Neural crest cell (in vitro differentiated cells): ENCODE results near the gene WWOX. TPM values are rescaled to one million over a fixed set of nuclear protein-coding genes. Genes with fewer than 3 reads are reported as not detected.

ENCODE experiments used
- DNase-seq: peaks from one replicate; pipeline ENCODE4 v3.0.0; 2021; ENCODE audit warnings: low read depth, mixed read lengths, low spot score
- H3K27ac Mint-ChIP-seq: one replicate; pipeline ENCODE4 v1.8.0; 2021; ENCODE audit warnings: mild to moderate bottlenecking, mixed read lengths; ENCODE audit not compliant: unreplicated experiment
- H3K27me3 Mint-ChIP-seq: 2 replicates; pipeline ENCODE4 v1.8.0; 2021; ENCODE audit warnings: low read depth, mild to moderate bottlenecking, mixed read lengths
- H3K36me3 Mint-ChIP-seq: 2 replicates; pipeline ENCODE4 v1.8.0; 2021; ENCODE audit warnings: low read depth, mild to moderate bottlenecking, mixed read lengths
- H3K4me1 Mint-ChIP-seq: 2 replicates; pipeline ENCODE4 v1.8.0; 2021; ENCODE audit warnings: mixed read lengths
- H3K4me3 Mint-ChIP-seq: one replicate; pipeline ENCODE4 v1.8.0; 2021; ENCODE audit warnings: mild to moderate bottlenecking, mixed read lengths
- H3K9me3 Mint-ChIP-seq: 2 replicates; pipeline ENCODE4 v1.8.0; 2021; ENCODE audit warnings: mixed read lengths
- total RNA-seq: library from RNA; stranded (reverse); gene quantifications from 2 replicates; pipeline ENCODE4 v1.2.1, GENCODE V29; 2021
- TF ChIP-seq, protein P1 (sequence below): fragments of 200-600 bp; sonication (generic); conservative IDR thresholded peaks from 2 replicates; pipeline ENCODE4 v1.5.0; 2021; ENCODE audit warnings: antibody characterized with exemption, mild to moderate bottlenecking

WWOX gene
- total RNA-seq, 1 donor from 2014 or later, result 30.5 TPM

DNA sequence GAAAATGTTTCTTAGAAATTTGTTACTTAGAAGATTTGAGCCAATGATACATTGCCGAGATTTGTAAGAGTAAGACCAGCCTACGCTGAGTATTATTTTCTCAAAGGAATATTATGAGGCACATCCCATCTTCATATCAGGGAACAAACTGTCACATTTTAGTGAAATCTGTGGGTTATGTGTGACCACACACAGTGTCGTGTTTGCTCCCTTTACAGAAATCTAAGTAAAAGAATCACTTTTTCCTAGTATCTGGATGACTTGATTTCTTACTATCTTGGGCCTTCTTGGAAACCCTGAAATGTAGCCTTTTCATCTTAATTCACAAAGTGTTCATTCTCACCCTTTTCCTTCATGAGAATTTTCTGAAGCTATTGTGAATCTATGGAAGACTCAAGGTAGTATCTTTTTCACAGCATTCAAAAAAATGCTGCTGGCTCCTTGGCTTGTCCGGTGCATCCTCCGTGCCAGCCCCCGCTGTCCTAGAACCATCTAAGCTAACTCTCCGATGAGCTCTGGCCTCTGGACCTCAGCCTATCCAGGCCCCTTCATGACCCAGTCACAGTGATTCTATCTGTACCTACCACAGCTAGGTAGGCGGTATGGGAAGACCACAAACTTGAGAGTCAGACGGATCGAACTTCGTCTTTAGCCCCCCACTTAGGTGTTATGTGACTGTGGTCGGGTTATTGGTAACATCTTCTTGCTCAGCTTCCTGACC lies 976.8 kb downstream of the WWOX start:
- Mint-ChIP-seq H3K4me1 (no peaks in the 10 kb centered on the region), H3K36me3 (no peaks in the 10 kb centered on the region), H3K9me3 (no peaks in the 10 kb centered on the region), H3K27me3 (no peaks in the 10 kb centered on the region), H3K4me3 (no peak overlapping the region), H3K27ac (no peak overlapping the region)
- TF ChIP-seq, protein P1, sequence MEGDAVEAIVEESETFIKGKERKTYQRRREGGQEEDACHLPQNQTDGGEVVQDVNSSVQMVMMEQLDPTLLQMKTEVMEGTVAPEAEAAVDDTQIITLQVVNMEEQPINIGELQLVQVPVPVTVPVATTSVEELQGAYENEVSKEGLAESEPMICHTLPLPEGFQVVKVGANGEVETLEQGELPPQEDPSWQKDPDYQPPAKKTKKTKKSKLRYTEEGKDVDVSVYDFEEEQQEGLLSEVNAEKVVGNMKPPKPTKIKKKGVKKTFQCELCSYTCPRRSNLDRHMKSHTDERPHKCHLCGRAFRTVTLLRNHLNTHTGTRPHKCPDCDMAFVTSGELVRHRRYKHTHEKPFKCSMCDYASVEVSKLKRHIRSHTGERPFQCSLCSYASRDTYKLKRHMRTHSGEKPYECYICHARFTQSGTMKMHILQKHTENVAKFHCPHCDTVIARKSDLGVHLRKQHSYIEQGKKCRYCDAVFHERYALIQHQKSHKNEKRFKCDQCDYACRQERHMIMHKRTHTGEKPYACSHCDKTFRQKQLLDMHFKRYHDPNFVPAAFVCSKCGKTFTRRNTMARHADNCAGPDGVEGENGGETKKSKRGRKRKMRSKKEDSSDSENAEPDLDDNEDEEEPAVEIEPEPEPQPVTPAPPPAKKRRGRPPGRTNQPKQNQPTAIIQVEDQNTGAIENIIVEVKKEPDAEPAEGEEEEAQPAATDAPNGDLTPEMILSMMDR, result no peak
- DNase-seq, result no peak

DNA sequence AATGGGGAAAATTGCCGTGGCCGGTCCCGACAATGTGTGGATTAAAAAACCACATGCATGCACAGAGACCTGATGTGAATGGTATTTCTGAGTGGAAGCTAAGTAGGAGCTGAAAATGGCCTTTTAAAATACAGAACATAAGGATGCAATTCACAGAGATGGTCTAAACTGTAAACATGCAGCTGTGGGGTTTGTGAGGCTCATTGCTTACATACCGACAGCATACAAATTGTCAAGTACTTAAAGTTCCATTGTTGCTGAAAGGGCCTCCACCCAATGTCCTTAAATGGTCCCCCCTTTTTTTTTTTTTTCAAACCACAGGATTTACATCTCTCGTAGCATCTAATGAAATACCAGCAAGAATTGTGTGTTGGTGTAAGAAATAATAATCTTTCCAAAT lies 977.9 kb downstream of the WWOX start:
- TF ChIP-seq, protein P1, result no peak
- Mint-ChIP-seq H3K36me3 (no peaks in the 10 kb centered on the region), H3K27ac (no peak overlapping the region), H3K4me1 (no peaks in the 10 kb centered on the region), H3K9me3 (no peaks in the 10 kb centered on the region), H3K4me3 (no peak overlapping the region), H3K27me3 (no peaks in the 10 kb centered on the region)
- no peak for DNase-seq

DNA sequence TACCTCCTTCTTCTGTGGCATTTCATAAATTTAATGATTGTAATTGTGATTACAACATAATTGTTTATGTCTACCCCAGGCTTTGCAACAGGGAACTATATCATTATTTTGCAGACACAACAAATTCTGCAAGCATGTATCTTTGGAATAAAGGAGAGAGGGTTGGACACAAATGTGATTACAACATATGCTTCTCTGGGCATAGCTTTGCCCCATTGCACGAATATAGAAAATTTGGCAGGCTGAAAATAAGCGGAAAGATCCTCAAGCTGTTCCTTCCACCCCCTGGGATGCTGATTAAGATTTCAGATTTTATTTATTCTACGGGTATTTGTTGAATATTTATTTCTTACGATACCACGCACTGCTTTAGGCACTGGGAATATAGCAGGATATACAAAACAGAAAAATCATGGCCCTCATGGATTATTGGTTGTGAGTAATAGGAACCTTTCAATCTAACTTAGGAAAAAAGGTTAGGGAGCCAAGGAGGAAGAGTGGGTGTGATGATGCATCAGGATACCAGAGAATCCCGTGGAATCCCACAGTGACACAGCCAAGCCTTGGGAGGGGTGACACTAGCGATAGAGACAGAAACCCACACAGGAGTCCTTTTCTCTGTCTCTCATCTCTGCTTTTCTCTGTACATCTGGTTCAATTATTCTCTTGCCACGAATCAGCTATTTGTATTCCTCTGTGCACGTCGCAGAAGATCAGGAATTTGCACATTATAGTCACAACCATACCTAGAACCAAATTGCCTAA lies 980.4 kb downstream of the WWOX start:
- H3K9me3 Mint-ChIP-seq, result no peaks in the 10 kb centered on the region
- peaks cover 5% of the 10 kb centered on the region for H3K4me1 Mint-ChIP-seq
- H3K4me3 Mint-ChIP-seq, result no peak overlapping the region
- no peaks in the 10 kb centered on the region for H3K36me3 Mint-ChIP-seq
- H3K27ac Mint-ChIP-seq, result no peak overlapping the region
- H3K27me3 Mint-ChIP-seq, result no peaks in the 10 kb centered on the region
- DNase-seq, result no peak
- TF ChIP-seq, protein P1, result no peak

DNA sequence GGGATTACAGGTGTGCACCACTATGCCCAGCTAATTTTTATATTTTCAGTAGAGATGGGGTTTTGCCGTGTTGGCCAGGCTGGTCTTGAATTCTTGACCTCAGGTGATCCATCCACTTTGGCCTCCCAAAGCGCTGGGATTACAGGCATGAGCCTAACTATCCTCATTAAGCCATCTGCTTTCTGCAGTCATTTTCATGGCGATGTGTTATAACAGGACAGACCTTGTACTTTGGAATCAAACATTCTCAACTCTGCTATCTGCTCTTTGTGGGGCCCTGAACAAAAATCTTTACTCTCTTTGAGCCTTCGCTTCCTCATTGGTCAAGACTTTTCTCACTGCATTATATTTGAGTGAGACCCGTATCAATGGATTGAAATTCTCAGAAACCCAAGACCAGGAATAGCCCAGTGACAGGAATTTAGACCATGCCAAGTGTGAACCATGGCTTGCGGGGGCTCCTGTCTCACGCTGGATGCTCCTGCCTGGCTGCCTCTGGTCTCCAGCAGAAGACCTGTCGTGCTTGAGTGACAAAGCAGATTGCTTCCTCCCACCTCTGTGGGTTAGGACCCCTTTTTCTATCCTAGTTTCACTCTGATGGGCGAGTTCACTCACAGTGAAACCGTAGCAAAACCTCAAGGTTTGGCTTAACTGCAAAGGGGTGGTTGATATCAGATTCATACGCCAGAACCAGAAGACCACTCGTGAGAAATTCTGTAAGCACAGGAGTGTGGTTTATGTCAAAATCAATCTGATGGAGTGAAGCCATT lies 982.0 kb downstream of the WWOX start:
- Mint-ChIP-seq H3K36me3 (no peaks in the 10 kb centered on the region), H3K27ac (no peak overlapping the region), H3K4me1 (peaks cover 5% of the 10 kb centered on the region), H3K27me3 (no peaks in the 10 kb centered on the region), H3K4me3 (no peak overlapping the region), H3K9me3 (no peaks in the 10 kb centered on the region)
- no peak for DNase-seq
- TF ChIP-seq, protein P1, result no peak

GRCh38 chr16:79082970-79083369 lies 983.5 kb downstream of the WWOX start:
- TF ChIP-seq, protein P1, result no peak
- no peak overlapping the region for H3K4me3 Mint-ChIP-seq

More at GRCh38 chr16:79082970-79083369, 983.5 kb downstream of the WWOX start:
- Mint-ChIP-seq H3K27me3 (no peaks in the 10 kb centered on the region), H3K4me1 (peaks cover 5% of the 10 kb centered on the region), H3K36me3 (no peaks in the 10 kb centered on the region), H3K27ac (no peak overlapping the region), H3K9me3 (no peaks in the 10 kb centered on the region)
- DNase-seq, result no peak
